Smooth muscle cell (in vitro differentiated cells): Measurements from ENCODE around the gene TEX14. TPM values are rescaled to one million over a fixed set of nuclear protein-coding genes. Genes with fewer than 3 reads are reported as not detected.
"Not testable (repeated sequence)": the region's sequence is repeated elsewhere in the genome, so short reads cannot be mapped to it uniquely, and the experiment has no call there.

ENCODE experiments used
- DNase-seq: peaks from one replicate; lab custom pipeline; 2025; ENCODE audit not compliant: unreplicated experiment; lab: John Stamatoyannopoulos, UW
- H2AFZ ChIP-seq: fragments of 200-600 bp; sonication (generic); 2 replicates; pipeline ENCODE4 v1.6.0; 2016; ENCODE audit warnings: antibody characterized with exemption, low read depth, mild to moderate bottlenecking
- H3F3A ChIP-seq: fragments of 200-600 bp; sonication (generic); 2 replicates; pipeline ENCODE4 v1.6.0; 2017; ENCODE audit warnings: antibody characterized with exemption, low read depth
- H3K27ac ChIP-seq: fragments of 200-600 bp; sonication (generic); 2 replicates; pipeline ENCODE4 v1.5.1; 2016; ENCODE audit warnings: low read depth, mild to moderate bottlenecking
- H3K27me3 ChIP-seq: fragments of 200-600 bp; sonication (generic); 2 replicates; pipeline ENCODE4 v1.6.1; 2016; ENCODE audit warnings: low read depth, mild to moderate bottlenecking
- H3K36me3 ChIP-seq: fragments of 200-600 bp; sonication (generic); 2 replicates; pipeline ENCODE4 v1.5.1; 2016; ENCODE audit warnings: low read depth
- H3K4me1 ChIP-seq: fragments of 200-600 bp; sonication (generic); 2 replicates; pipeline ENCODE4 v1.5.1; 2016; ENCODE audit warnings: low read depth
- H3K4me2 ChIP-seq: fragments of 200-600 bp; sonication (generic); 2 replicates; pipeline ENCODE4 v1.6.0; 2016; ENCODE audit warnings: mild to moderate bottlenecking
- H3K4me3 ChIP-seq: fragments of 200-600 bp; sonication (generic); 2 replicates; pipeline ENCODE4 v1.5.1; 2016; ENCODE audit warnings: mild to moderate bottlenecking
- H3K79me2 ChIP-seq: fragments of 200-600 bp; sonication (generic); 2 replicates; pipeline ENCODE4 v1.6.0; 2016; ENCODE audit warnings: low read depth, mild to moderate bottlenecking
- H3K9ac ChIP-seq: fragments of 200-600 bp; sonication (generic); 2 replicates; pipeline ENCODE4 v1.6.0; 2016; ENCODE audit warnings: low read depth
- H3K9me3 ChIP-seq: fragments of 200-600 bp; sonication (generic); replicated peaks from 2 replicates; pipeline ENCODE4 v1.5.1; 2016; ENCODE audit warnings: low read depth
- H4K20me1 ChIP-seq: fragments of 200-600 bp; sonication (generic); 2 replicates; pipeline ENCODE4 v1.6.0; 2016; ENCODE audit warnings: low read depth
- WGBS: methylation state at CpG from one replicate; pipeline ENCODE4 v1.1.7; 2016; ENCODE audit warnings: low lambda C conversion rate; 5-methylcytosine and 5-hydroxymethylcytosine counted together
- polyA plus RNA-seq: library from polyadenylated mRNA; unstranded; fragments of >200 nt; fragmentation: Nextera tagmentation; extraction: Ambion mirVana; gene quantifications from 2 replicates; pipeline ENCODE4 v1.2.1, GENCODE V29; 2016
- total RNA-seq: library from RNA; depleted of rRNA; stranded (reverse); fragments of >200 nt; gene quantifications from 2 replicates; pipeline ENCODE4 v1.2.3, GENCODE V29; 2014
- TF ChIP-seq, protein P1 (sequence below): fragments of 200-600 bp; sonication (generic); IDR thresholded peaks from 2 replicates; pipeline ENCODE4 v1.5.1; 2017; ENCODE audit warnings: borderline replicate concordance, mild to moderate bottlenecking, antibody characterized with exemption; ENCODE audit not compliant: insufficient read depth, poor library complexity, severe bottlenecking

The TEX14 gene
- total and polyA plus RNA-seq, 2 experiments from 2014 or later = 0.04 TPM; not detected in 1

GRCh38 chr17:58557981-58558380 lies 133.9 kb downstream of the TEX14 start:
- Histone ChIP-seq H3K4me1 (no peaks in the 10 kb centered on the region), H3K4me2 (no peak overlapping the region), H3K9ac (no peak overlapping the region), H3K36me3 (no peaks in the 10 kb centered on the region), H3K27ac (no peak overlapping the region), H4K20me1 (no peaks in the 10 kb centered on the region), H2AFZ (no peak overlapping the region), H3K79me2 (no peaks in the 10 kb centered on the region), H3K27me3 (peaks cover 3% of the 10 kb centered on the region), H3K4me3 (no peak overlapping the region), H3F3A (no peaks in the 10 kb centered on the region), H3K9me3 (no peaks in the 10 kb centered on the region)
- 81% methylated on average over 3 of the region's 3 CpGs for WGBS
- TF ChIP-seq, protein P1, sequence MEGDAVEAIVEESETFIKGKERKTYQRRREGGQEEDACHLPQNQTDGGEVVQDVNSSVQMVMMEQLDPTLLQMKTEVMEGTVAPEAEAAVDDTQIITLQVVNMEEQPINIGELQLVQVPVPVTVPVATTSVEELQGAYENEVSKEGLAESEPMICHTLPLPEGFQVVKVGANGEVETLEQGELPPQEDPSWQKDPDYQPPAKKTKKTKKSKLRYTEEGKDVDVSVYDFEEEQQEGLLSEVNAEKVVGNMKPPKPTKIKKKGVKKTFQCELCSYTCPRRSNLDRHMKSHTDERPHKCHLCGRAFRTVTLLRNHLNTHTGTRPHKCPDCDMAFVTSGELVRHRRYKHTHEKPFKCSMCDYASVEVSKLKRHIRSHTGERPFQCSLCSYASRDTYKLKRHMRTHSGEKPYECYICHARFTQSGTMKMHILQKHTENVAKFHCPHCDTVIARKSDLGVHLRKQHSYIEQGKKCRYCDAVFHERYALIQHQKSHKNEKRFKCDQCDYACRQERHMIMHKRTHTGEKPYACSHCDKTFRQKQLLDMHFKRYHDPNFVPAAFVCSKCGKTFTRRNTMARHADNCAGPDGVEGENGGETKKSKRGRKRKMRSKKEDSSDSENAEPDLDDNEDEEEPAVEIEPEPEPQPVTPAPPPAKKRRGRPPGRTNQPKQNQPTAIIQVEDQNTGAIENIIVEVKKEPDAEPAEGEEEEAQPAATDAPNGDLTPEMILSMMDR = no peak
- DNase-seq = no peak

GRCh38 chr17:58556833-58557250 lies 135.0 kb downstream of the TEX14 start:
- TF ChIP-seq, protein P1 = no peak
- H3K27me3 ChIP-seq = peaks cover 3% of the 10 kb centered on the region
- no peaks in the 10 kb centered on the region for H3F3A ChIP-seq
- H3K79me2 ChIP-seq = no peaks in the 10 kb centered on the region
- H3K9ac ChIP-seq = no peak overlapping the region
- no peak overlapping the region for H3K4me2 ChIP-seq
- 86% methylated on average over 5 of the region's 5 CpGs for WGBS
- no peaks in the 10 kb centered on the region for H3K36me3 ChIP-seq
- no peaks in the 10 kb centered on the region for H3K4me1 ChIP-seq
- H3K9me3 ChIP-seq = no peaks in the 10 kb centered on the region
- H2AFZ ChIP-seq = no peak overlapping the region
- no peak overlapping the region for H3K4me3 ChIP-seq
- no peak for DNase-seq
- no peaks in the 10 kb centered on the region for H4K20me1 ChIP-seq
- no peak overlapping the region for H3K27ac ChIP-seq

GRCh38 chr17:58555109-58555508 lies 136.7 kb downstream of the TEX14 start:
- WGBS = 82% methylated on average over 3 of the region's 3 CpGs
- H3K4me2 ChIP-seq, H3K27ac ChIP-seq, H3K36me3 ChIP-seq, H3K4me3 ChIP-seq, H3K9me3 ChIP-seq, H2AFZ ChIP-seq, DNase-seq, H3K27me3 ChIP-seq, H3F3A ChIP-seq, H3K79me2 ChIP-seq, H4K20me1 ChIP-seq, H3K9ac ChIP-seq, H3K4me1 ChIP-seq: not testable (repeated sequence)

DNA sequence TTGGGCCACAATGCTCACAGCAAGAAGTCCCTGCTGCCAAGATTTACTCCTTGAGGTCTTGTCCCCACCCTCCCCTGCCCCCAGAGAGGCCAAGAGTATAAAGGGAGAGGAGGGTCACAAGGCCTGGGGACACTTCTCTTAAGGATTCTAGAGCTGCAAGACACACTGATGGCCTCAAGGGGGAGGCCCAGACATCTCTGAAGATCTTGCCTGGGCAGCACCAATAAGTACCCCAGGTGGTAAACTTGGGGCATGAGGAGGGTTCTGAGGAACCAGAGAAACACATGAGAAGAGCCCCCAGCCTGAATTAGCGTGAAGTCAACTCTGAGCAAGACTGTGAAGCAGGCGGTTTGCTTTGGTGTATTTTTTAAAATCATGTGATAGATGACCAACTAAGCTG lies 150.6 kb downstream of the TEX14 start:
- H3K4me3 ChIP-seq = no peak overlapping the region
- no peaks in the 10 kb centered on the region for H3K9me3 ChIP-seq
- no peak overlapping the region for H3K9ac ChIP-seq
- no peak overlapping the region for H3K4me2 ChIP-seq
- no peaks in the 10 kb centered on the region for H3K36me3 ChIP-seq
- no peaks in the 10 kb centered on the region for H4K20me1 ChIP-seq
- no peak overlapping the region for H2AFZ ChIP-seq
- WGBS = 78% methylated on average over 2 of the region's 2 CpGs
- DNase-seq = no peak
- H3K79me2 ChIP-seq = no peaks in the 10 kb centered on the region
- no peak overlapping the region for H3K27ac ChIP-seq
- TF ChIP-seq, protein P1 = peak; percentile 9
- H3F3A ChIP-seq = no peaks in the 10 kb centered on the region
- H3K27me3 ChIP-seq = no peaks in the 10 kb centered on the region
- H3K4me1 ChIP-seq = no peaks in the 10 kb centered on the region
